CD14-positive monocyte (primary cell): ENCODE results near the gene GPR39. TPM values are rescaled to one million over a fixed set of nuclear protein-coding genes. Genes with fewer than 3 reads are reported as not detected.

Source experiments
- DNase-seq, 3 donors: peaks; one replicate each; pipeline ENCODE4 v3.0.0-alpha.2; 2011 to 2022
- H2AFZ ChIP-seq: 2 replicates; pipeline ENCODE4 v1.6.0; 2012; ENCODE audit warnings: mild to moderate bottlenecking, low read depth, low read length, inconsistent platforms; ENCODE audit not compliant: insufficient read depth, poor library complexity, severe bottlenecking
- H3K27ac ChIP-seq, 2 donors: 1 replicate in 1 of 2; 2 replicates in 1 of 2; pipeline ENCODE4 v1.5.1; 2012 to 2013; ENCODE audit warnings: low read length in 2 of 2, control low read depth in 1 of 2, inconsistent platforms in 1 of 2, low read depth in 1 of 2, mild to moderate bottlenecking in 1 of 2
- H3K27me3 ChIP-seq, 2 donors: one replicate each; pipeline versions ENCODE4 v1.6.0 to v1.6.1; 2011 to 2013; ENCODE audit warnings: low read length in 2 of 2; ENCODE audit not compliant: control insufficient read depth in 2 of 2, insufficient read depth in 2 of 2
- H3K36me3 ChIP-seq, 2 donors: replicated peaks in 1 of 2; 1 replicate in 1 of 2; 2 replicates in 1 of 2; pipeline versions ENCODE4 v1.5.1 to v1.6.1; 2012 to 2013; ENCODE audit warnings: low read length in 2 of 2, control low read depth in 1 of 2, inconsistent platforms in 1 of 2, mild to moderate bottlenecking in 1 of 2; ENCODE audit not compliant: insufficient read depth in 2 of 2, control insufficient read depth in 1 of 2
- H3K4me1 ChIP-seq, 2 donors: 1 replicate in 1 of 2; 2 replicates in 1 of 2; pipeline versions ENCODE4 v1.5.1 to v1.6.1; 2012 to 2013; ENCODE audit warnings: low read length in 2 of 2, control low read depth in 1 of 2, inconsistent platforms in 1 of 2, mild to moderate bottlenecking in 1 of 2, moderate library complexity in 1 of 2; ENCODE audit not compliant: insufficient read depth in 2 of 2, control insufficient read depth in 1 of 2
- H3K4me2 ChIP-seq: replicated peaks from 2 replicates; pipeline ENCODE3; 2012; ENCODE audit warnings: low read length, moderate library complexity, mild to moderate bottlenecking; ENCODE audit not compliant: poor library complexity, severe bottlenecking; ENCODE audit errors: extremely low read depth
- H3K4me3 ChIP-seq, 3 experiments: fragments of 200-600 bp in 1 of 3; sonication (generic) in 1 of 3; replicated peaks in 1 of 3; 1 replicate in 2 of 3; 2 replicates in 1 of 3; pipeline ENCODE4 v1.5.1; 2011 to 2013; ENCODE audit warnings: low read length in 3 of 3, mild to moderate bottlenecking in 3 of 3, control low read depth in 2 of 3, low read depth in 2 of 3, inconsistent platforms in 1 of 3, moderate library complexity in 1 of 3
- H3K79me2 ChIP-seq: 2 replicates; pipeline ENCODE4 v1.6.0; 2012; ENCODE audit warnings: mild to moderate bottlenecking, control low read depth, inconsistent platforms, low read length, moderate library complexity; ENCODE audit not compliant: insufficient read depth
- H3K9ac ChIP-seq: 2 replicates; pipeline ENCODE4 v1.6.0; 2017; ENCODE audit warnings: low read length, mild to moderate bottlenecking; ENCODE audit not compliant: insufficient read depth, poor library complexity, severe bottlenecking
- H3K9me3 ChIP-seq, 2 donors: replicated peaks in 1 of 2; 1 replicate in 1 of 2; 2 replicates in 1 of 2; pipeline versions ENCODE4 v1.5.1 to v1.6.1; 2012 to 2013; ENCODE audit warnings: low read length in 2 of 2, control low read depth in 1 of 2; ENCODE audit not compliant: control insufficient read depth in 1 of 2, insufficient read depth in 1 of 2
- H4K20me1 ChIP-seq: 2 replicates; pipeline ENCODE4 v1.6.0; 2012; ENCODE audit warnings: mild to moderate bottlenecking, low read length, control low read depth, moderate library complexity; ENCODE audit not compliant: insufficient read depth
- H3K27ac Mint-ChIP-seq, 7 donors: one replicate each; pipeline ENCODE4 v1.8.0; 2020; ENCODE audit warnings: mild to moderate bottlenecking in 7 of 7, mixed read lengths in 7 of 7, moderate library complexity in 6 of 7, inconsistent platforms in 2 of 7
- H3K27me3 Mint-ChIP-seq, 3 donors: one replicate each; pipeline ENCODE4 v1.8.0; 2021 to 2022; ENCODE audit warnings: low read depth in 3 of 3, mild to moderate bottlenecking in 3 of 3, mixed read lengths in 3 of 3, moderate library complexity in 3 of 3, inconsistent platforms in 1 of 3
- H3K36me3 Mint-ChIP-seq, 2 donors: one replicate each; pipeline ENCODE4 v1.8.0; 2020; ENCODE audit warnings: mixed read lengths in 2 of 2, inconsistent platforms in 1 of 2, mild to moderate bottlenecking in 1 of 2
- H3K4me1 Mint-ChIP-seq: one replicate; pipeline ENCODE4 v1.8.0; 2020; ENCODE audit warnings: mild to moderate bottlenecking, mixed read lengths
- H3K4me3 Mint-ChIP-seq, 2 donors: one replicate each; pipeline ENCODE4 v1.8.0; 2020; ENCODE audit warnings: mild to moderate bottlenecking in 2 of 2, mixed read lengths in 2 of 2, moderate library complexity in 1 of 2
- H3K9me3 Mint-ChIP-seq, 7 donors: one replicate each; pipeline ENCODE4 v1.8.0; 2020 to 2022; ENCODE audit warnings: mixed read lengths in 7 of 7, mild to moderate bottlenecking in 6 of 7, moderate library complexity in 6 of 7, inconsistent platforms in 2 of 7
- CTCF ChIP-seq: fragments of 200-600 bp; IDR thresholded peaks from one replicate; pipeline ENCODE4 v1.8.0; 2022; ENCODE audit warnings: antibody characterized with exemption, mild to moderate bottlenecking
- WGBS: methylation state at CpG from one replicate; pipeline ENCODE4 v1.1.5; 2013; ENCODE audit warnings: missing lambda C conversion rate; ENCODE audit not compliant: insufficient coverage; 5-methylcytosine and 5-hydroxymethylcytosine counted together
- intact Hi-C, 2 donors: fragments of 100-400 bp; cut with micrococcal nuclease; formaldehyde crosslinking; loops; one replicate each; pipeline versions ENCODE4 v1.15.0 to v1.15.1; 2023
- polyA plus RNA-seq, 3 donors: library from polyadenylated mRNA; depleted of rRNA in 1 of 3; unstranded in 2 of 3; stranded (reverse) in 1 of 3; fragments of 300-500 nt in 2 of 3; fragments of >200 nt in 1 of 3; fragmentation: Illumina TruSeq in 2 of 3; gene quantifications; 1 replicate in 2 of 3; 2 replicates in 1 of 3; pipeline ENCODE4 v1.2.3, GENCODE V29; 2012 to 2021

Gene GPR39
- polyA plus RNA-seq, 3 donors = 0.12 TPM; not detected in 2

- H3K9ac ChIP-seq = no peak overlapping the region
- intact Hi-C loops = no loop called here
- no peaks in the 10 kb centered on the region for H3K79me2 ChIP-seq
- Mint-ChIP-seq H3K4me3 (no peak overlapping the region), H3K27me3 (peaks cover 0 to 25% (median 6%) of the 10 kb centered on the region in 3 donors), H3K4me1 (no peaks in the 10 kb centered on the region), H3K36me3 (no peaks in the 10 kb centered on the region), H3K9me3 (peaks cover 0 to 2% (median 0%) of the 10 kb centered on the region in 7 donors), H3K27ac (no peak overlapping the region)
- H3K9me3 ChIP-seq = no peaks in the 10 kb centered on the region
- H3K4me2 ChIP-seq = no peak overlapping the region
- H3K27me3 ChIP-seq = peaks cover 0 to 2% of the 10 kb centered on the region in 2 donors
- H4K20me1 ChIP-seq = no peaks in the 10 kb centered on the region
- no peak overlapping the region for H3K27ac ChIP-seq
- no peak for TF ChIP-seq CTCF
- no peak for DNase-seq
- no peaks in the 10 kb centered on the region for H3K36me3 ChIP-seq
- WGBS = 93% methylated on average over 3 of the region's 8 CpGs
- H2AFZ ChIP-seq = no peak overlapping the region
- no peaks in the 10 kb centered on the region for H3K4me1 ChIP-seq
- H3K4me3 ChIP-seq = no peak overlapping the region
Observed at GRCh38 chr2:132606649-132607048, 190.0 kb downstream of the GPR39 start.

- no CpG with 5 or more reads among the region's 4 CpGs for WGBS
- no peaks in the 10 kb centered on the region for H3K27me3 ChIP-seq
- Mint-ChIP-seq H3K9me3 (peaks cover 0 to 2% (median 0%) of the 10 kb centered on the region in 7 donors), H3K4me1 (no peaks in the 10 kb centered on the region), H3K4me3 (no peak overlapping the region), H3K27me3 (peaks cover 0 to 24% (median 2%) of the 10 kb centered on the region in 3 donors), H3K27ac (no peak overlapping the region), H3K36me3 (no peaks in the 10 kb centered on the region)
- no peak overlapping the region for H3K27ac ChIP-seq
- H3K36me3 ChIP-seq = no peaks in the 10 kb centered on the region
- DNase-seq = no peak
- H3K9me3 ChIP-seq = no peaks in the 10 kb centered on the region
- no peak for TF ChIP-seq CTCF
- no peak overlapping the region for H3K4me3 ChIP-seq
- intact Hi-C loops = no loop called here
- no peak overlapping the region for H3K4me2 ChIP-seq
- no peak overlapping the region for H3K9ac ChIP-seq
- no peak overlapping the region for H2AFZ ChIP-seq
- no peaks in the 10 kb centered on the region for H3K79me2 ChIP-seq
- no peaks in the 10 kb centered on the region for H4K20me1 ChIP-seq
- no peaks in the 10 kb centered on the region for H3K4me1 ChIP-seq
Observed at GRCh38 chr2:132607426-132608090, 191.0 kb downstream of the GPR39 start.
